ENCODE measurements around the gene TRIM58. TPM values are rescaled to one million over a fixed set of nuclear protein-coding genes. Genes with fewer than 3 reads are reported as not detected.

The TRIM58 gene
- total RNA-seq, 1 experiment from 2014 or later: 1.7 TPM

DNA sequence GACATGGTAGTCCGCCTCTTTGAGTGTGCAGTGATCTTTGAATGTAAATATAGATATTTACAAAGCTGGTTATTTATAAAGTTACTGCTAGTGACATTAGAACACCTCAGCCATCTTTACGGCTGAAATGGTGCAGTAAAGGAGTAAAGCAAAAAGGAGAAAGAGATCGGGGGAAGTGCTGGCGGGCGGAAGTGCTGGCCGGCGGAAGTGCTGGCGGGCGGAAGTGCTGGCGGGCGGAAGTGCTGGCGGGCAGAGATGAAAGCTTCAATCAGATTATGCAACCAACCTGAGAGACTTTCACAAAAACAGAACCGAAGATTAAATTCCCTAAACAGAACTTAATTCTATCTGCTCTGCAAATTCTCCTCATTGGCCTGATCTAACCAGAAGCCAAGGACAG is 31.6 kb upstream of the TRIM58 start:
- H3K4me2 ChIP-seq (ENCODE audit: insufficient read depth, insufficient read length, low read length): no peak overlapping the region
- H2BK5ac ChIP-seq (ENCODE audit: insufficient read length, low read length): no peak overlapping the region
- H3K14ac ChIP-seq (ENCODE audit: insufficient read depth, low read length): no peak overlapping the region
- no peaks in the 10 kb centered on the region for H3K79me1 ChIP-seq (ENCODE audit: insufficient read depth, low read depth, low read length, poor library complexity, severe bottlenecking)
- H3K23me2 ChIP-seq (ENCODE audit: insufficient read length, low read depth, low read length, poor library complexity, severe bottlenecking): no peaks in the 10 kb centered on the region
- no CpG with 5 or more reads among the region's 13 CpGs for WGBS (ENCODE audit: extremely low coverage, insufficient read length, low lambda C conversion rate)
- H4K8ac ChIP-seq (replicated peaks; ENCODE audit: insufficient read length, low read depth, low read length): no peak overlapping the region
- H3K27ac ChIP-seq (ENCODE audit: insufficient read length, low read depth, low read length): no peak overlapping the region
- Mint-ChIP-seq H3K27me3 (ENCODE audit: low read depth) (no peaks in the 10 kb centered on the region), H3K4me1 (peaks cover 11 to 19% of the 10 kb centered on the region in 2 experiments), H3K9me3 (peaks cover 23 to 40% of the 10 kb centered on the region in 2 experiments), H3K27ac (no peak overlapping the region), H3K4me3 (no peak overlapping the region), H3K36me3 (ENCODE audit: insufficient read depth in 1 of 3, low read depth in 3 of 3) (peaks cover 0 to 2% (median 0%) of the 10 kb centered on the region in 3 experiments; a peak in 2 of 7 replicates)
- H3K79me2 ChIP-seq (ENCODE audit: insufficient read depth, low read length): no peaks in the 10 kb centered on the region
- no peaks in the 10 kb centered on the region for H4K20me1 ChIP-seq (ENCODE audit: control insufficient read depth, insufficient read depth, insufficient read length)
- peaks cover 20% of the 10 kb centered on the region for H3K9me3 ChIP-seq (ENCODE audit: control insufficient read depth, low read depth, low read length)
- H2BK12ac ChIP-seq (ENCODE audit: insufficient read length, low read depth, low read length): no peak overlapping the region
- no peak overlapping the region for H3K23ac ChIP-seq (ENCODE audit: insufficient read length, low read depth, low read length)
- no peak overlapping the region for H3K56ac ChIP-seq (ENCODE audit: insufficient read length, low read depth, low read length)
- no peak overlapping the region for H4K5ac ChIP-seq (ENCODE audit: insufficient read length, low read depth, low read length)
- DNase-seq: no peak
- no peak overlapping the region for H2AK5ac ChIP-seq (ENCODE audit: insufficient read length, low read length)
- H3K9ac ChIP-seq (ENCODE audit: extremely low read depth, insufficient read length, low read length): no peak overlapping the region
- no peak overlapping the region for H2BK15ac ChIP-seq (ENCODE audit: low read depth, low read length)
- no peaks in the 10 kb centered on the region for H3K4me1 ChIP-seq (ENCODE audit: insufficient read depth, low read length)
- no peak overlapping the region for H2BK120ac ChIP-seq (ENCODE audit: low read depth, low read length, poor library complexity, severe bottlenecking)
- no peak overlapping the region for H4K91ac ChIP-seq (ENCODE audit: insufficient read length, low read depth, low read length)
- no peak overlapping the region for H3K4ac ChIP-seq (ENCODE audit: low read depth, low read length)
- TF ChIP-seq CTCF (conservative IDR thresholded peaks at IDR 0.05): no peak
- H3K27me3 ChIP-seq (ENCODE audit: insufficient read depth, low read length): no peaks in the 10 kb centered on the region
- no peak overlapping the region for H2AFZ ChIP-seq (ENCODE audit: low read length)
- H3T11ph ChIP-seq (ENCODE audit: low read length): no peak overlapping the region
- no peak overlapping the region for H3K18ac ChIP-seq (ENCODE audit: insufficient read length, low read depth, low read length)
- no peak overlapping the region for H2BK20ac ChIP-seq (ENCODE audit: low read depth, low read length, poor library complexity, severe bottlenecking)

All from H9 (cell line).